Iris pigment epithelial cell (primary cell): ENCODE results near the gene TMEM269.
"Not testable (repeated sequence)": the region's sequence is repeated elsewhere in the genome, so short reads cannot be mapped to it uniquely, and the experiment has no call there.

Experiments
- DNase-seq: peaks from one replicate; pipeline ENCODE4 v3.0.0-alpha.2; 2011; ENCODE audit warnings: low read depth

TMEM269 gene

GRCh38 chr1:42748021-42748420 is 36.8 kb upstream of the TMEM269 start:
- DNase-seq = no peak

- no peak for DNase-seq
These were observed 36.1 kb upstream of the TMEM269 start for GRCh38 chr1:42748461-42749410.

DNA sequence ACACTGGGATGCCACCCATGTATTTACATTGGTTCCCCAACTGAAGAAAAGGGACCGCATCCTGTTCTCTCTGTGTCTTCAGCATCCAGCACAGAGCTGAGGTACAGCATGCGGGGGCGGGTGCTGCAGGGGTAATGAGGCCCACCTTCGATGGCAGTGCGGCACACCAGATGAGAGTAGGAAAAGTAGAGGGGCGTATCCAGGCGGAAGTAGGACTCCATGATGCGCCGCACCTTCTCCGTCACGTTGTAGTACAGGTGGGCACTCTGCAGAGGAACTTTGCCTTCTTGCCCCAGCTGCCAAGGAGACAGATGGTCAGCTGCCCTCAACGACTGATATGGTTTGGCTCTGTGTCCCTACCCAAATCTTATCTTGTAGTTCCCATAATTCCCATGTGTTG is 34.8 kb upstream of the TMEM269 start:
- no peak for DNase-seq

GRCh38 chr1:42751511-42752070 is 33.2 kb upstream of the TMEM269 start:
- not testable (repeated sequence) for DNase-seq

DNA sequence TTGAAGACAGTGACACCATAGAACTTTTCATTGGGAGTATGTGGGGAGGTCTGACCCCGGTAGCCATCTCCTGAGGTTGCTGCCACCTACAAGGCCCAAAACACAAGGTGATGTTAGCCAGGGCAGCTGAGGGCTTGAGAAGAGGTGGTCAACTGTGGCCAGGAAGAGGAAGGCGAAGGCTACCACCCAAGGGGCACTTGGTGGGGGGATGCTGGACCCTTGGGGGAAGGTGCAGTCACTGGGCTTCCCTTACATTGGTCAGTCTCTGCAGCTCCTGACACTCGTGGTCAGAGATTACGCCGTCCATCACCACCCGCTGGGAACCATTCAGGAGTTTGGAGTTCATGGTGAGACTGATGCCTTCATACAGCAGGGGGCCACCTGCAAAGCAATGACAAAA is 32.5 kb upstream of the TMEM269 start:
- DNase-seq = no peak

DNA sequence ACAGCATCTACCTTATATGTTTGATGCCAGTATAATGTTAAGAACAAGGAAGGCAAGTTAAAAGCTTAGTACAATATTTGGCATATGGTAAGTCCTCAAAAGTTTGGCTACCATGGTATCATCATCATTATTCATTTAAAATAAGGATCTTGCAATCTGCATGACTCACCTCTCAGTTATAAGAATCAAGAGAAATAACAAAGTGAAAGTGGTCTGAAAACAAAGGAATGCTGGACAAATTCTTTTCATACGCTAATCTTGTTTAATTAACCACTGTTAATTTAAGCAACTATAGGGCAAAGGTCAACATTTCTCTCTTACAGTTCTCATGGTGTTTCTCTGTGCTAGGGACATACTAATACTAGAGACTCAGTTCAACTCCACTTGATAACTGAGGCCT is 31.7 kb upstream of the TMEM269 start:
- DNase-seq = peak; percentile 73

- peak; percentile 72 for DNase-seq
These were observed 27.6 kb upstream of the TMEM269 start for GRCh38 chr1:42756956-42757891.

DNA sequence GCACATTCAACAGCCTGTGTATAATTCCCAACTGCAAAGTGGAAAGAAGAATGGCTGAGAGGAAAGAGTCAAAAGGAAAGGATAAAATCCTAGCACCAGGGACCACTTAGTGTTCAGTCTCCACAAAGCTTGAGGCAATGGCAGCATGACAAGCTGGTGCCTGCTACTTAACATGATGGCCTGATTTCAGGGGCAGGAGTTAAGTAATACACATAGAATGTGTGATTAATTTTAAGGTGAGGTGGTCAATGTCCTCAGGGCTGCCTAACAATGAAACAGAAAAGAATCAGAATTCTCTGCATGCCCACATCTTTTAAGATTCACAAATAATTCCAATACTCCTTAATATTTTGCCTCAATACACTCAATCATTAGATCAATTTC is 26.9 kb upstream of the TMEM269 start:
- DNase-seq = no peak

DNA sequence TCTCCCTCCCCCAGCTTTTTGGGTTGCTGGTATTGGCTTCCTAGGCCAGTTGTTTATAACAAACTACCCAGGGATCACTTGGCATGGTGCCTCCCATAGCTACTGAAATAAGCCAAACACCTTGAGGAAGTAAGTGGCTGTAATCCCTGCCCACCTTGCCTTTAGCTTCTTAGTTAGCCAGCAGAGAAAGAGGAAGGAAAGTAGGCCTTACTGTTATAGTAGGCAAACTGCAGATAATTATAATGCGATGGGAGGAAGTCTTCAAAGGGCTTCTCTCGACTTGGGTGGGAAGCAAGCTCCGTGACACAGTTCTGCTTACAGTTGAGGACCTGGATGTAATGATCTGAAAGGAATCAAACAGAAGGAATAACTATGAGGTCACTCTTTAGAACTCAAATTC is 26.1 kb upstream of the TMEM269 start:
- no peak for DNase-seq

DNA sequence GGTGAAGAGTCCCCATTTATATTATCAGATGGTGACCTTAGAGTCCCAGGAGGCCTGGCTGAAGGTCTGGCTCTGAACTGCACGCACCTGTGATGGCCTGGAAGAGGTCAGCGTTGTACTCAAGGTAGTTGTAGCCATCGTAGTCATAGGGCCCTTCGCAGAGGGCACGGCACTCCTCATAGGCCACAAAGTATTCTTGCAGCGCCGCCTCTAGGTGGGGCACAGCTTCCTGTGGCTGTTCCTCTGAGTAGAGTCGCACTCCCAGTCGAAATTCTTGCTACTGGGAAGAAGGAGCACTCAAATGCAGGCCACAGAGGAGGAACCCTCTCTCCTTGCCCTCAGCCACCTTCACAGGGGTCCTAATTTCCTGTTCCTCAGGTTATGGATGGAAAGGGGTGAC is 25.7 kb upstream of the TMEM269 start:
- no peak for DNase-seq

DNA sequence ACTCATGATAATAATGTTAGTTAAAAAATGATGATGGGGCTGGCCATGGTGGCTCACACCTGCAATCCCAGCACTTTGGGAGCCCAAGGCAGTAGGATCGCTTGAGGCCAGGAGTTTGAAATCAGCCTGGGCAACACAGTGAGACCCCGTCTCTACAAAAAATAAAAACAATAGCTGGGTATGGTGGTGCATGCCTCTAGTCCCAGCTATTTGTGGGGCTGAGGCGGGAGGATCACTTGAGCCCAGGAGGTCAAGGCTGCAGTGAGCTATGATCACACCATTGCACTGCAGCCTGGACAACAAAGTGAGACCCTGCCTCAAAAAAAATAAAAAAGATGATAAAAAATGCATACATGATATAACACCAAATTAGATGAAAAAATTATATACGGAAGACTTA is 23.2 kb upstream of the TMEM269 start:
- DNase-seq = no peak

- no peak for DNase-seq
These were observed 22.5 kb upstream of the TMEM269 start for GRCh38 chr1:42762269-42762668.

- DNase-seq = peak; percentile 38
These were observed 19.5 kb upstream of the TMEM269 start for GRCh38 chr1:42765269-42765668.

DNA sequence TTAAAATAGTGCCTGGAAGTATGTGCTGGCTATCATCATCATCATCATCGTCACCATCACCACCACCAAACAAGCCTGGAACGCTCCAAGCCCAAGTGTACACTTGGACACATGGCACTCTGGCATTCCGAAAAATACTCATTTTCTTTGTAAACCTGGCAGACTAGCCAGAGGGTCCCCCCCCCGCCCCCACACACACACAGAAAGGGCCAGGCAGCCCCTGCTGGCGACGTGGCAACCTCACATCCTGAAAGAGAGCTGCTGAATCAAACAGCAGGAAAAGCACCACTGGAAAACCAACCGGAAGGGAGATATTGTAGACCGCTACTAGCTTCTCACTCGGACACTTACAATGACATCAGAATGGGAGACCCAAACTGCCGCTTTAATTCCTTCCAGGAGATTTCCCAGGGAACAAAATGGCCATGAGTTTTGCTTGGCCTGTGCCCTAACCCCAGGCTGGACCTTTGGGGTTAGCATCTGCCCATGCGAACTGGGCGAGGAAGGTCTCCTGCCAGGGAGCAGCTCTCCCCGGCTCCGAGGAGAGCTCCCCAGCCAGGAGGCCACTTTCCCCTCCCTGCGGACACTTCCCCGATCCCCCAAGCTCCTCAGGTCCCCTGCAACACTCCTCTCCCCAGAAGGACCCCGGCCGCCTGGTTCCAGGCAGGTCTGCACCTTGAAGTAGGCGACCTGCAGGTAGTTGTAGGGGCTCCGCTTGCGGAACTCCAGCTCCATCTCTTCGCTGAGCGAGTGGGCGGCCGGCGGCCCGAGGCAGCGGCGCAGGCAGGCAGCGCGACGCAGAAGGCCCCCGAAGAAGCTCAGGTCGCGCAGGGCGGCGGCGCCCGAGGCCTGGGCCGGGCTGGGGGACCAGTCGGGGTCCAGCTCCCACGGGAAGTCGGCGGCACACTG is 18.7 kb upstream of the TMEM269 start:
- peak; percentile 77 for DNase-seq

DNA sequence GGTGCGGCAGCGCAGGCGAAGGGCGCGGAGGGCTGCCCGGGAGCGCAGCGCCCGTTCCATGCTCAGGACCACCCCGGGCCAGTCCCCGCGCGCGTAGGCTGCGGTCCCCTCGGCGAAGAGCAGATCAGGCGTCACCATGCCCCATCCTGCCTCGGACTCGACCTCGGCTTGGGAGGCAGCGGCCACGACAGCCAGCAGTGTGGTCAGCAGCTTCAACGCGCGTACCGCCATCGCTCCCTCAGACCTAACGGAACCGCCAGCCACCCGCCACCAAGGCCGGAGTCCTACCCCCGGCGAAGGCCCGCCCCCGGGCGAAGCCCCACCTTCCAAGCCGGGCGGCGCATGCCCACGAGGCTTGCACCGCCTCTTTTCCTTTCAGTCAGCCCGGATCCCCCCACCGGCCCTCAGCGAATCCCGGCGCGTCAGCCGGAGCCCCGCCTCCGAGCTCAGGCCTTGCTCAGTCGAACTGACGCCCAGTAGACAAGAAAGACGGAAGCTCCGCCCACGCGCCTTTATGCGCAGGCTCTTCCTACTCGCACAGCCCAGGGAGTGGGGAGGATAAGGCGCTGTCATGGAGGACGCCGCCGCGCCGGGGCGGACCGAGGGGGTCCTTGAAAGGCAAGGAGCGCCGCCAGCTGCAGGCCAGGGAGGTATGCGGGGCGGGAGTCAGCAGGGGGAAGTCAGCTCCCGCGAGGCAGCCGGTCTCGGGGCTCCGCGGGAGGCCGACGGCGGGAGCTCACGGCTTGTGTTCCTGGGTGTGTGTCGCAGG is 17.9 kb upstream of the TMEM269 start, which contains the start of the genes C1orf50 and P3H1:
C1orf50 (plus strand) TSS at position 509 of the 769 bp plus-strand sequence; CDS start at position 572, 63 bp downstream.
P3H1 (minus strand) TSS at position 288 of the 769 bp plus-strand sequence; CDS start at position 231, 57 bp downstream.
- DNase-seq = peak; percentile 99

GRCh38 chr1:42767510-42768000 is 17.2 kb upstream of the TMEM269 start:
- no peak for DNase-seq

DNA sequence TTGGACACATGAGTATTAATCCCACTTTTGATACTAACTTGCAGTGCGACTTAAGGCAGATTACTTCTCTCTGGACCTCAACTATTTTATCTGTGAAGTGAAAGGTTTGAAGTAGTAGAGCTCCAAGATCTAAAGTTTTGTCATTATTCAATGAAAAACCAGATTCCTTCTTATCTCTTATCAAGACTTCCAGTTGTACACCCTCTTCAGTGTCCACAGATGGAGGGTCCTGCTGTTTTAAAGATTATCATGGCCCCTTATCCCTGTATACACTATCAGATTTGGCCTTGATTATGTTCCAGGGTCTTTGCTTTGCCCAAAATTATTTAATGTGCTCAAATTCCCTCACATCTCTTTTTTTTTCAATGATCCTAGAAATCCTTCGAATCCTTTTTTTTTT is 16.6 kb upstream of the TMEM269 start:
- DNase-seq = no peak

- no peak for DNase-seq
These were observed 15.0 kb upstream of the TMEM269 start for GRCh38 chr1:42769811-42770210.

DNA sequence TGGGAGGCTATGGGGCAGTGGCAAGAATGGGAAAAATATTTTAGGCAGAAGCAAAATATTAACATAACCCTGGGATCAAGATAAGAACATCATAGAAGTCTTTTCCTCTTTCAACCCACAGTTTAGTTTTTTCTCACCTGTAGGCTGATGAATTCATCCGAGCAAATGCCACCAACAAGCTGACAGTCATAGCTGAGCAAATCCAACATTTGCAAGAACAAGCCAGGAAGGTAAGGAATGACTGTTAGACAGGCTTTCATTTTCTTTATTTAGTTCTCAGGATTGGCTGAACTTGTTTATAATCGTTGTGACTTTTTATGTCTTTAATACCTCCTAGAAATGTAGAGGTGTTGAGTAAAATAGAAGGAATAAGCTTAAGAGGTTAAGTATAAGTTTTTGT is 11.4 kb upstream of the TMEM269 start:
- no peak for DNase-seq

DNA sequence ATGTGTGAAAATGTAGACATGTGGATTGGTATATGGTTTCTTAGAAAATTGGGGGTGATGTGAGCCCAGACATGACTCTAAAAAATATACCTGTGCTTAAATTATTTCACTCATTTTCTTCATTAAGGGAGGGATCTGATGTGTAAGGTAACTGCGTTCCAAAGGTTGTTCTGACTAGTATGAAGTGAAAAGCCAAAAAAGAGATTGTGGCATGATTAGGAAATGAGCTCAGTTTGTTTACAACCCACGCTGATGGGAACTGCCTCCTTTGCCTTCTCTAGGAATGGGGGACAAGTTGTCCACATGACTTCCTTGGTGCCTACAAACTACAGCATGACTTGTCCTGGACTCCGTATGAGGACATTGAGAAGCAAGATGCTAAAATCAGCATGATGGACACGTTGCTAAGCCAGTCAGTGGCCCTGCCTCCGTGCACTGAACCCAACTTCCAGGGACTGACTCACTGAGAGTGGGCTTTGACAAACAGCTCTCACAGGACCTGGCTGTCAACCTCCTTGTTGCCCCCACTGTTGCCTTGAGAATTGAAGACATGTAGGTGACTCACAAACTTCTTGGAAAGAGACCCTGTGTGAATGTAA is 9.8 kb upstream of the TMEM269 start:
- DNase-seq = peak; percentile 11
